Superior temporal gyrus (tissue), 1 donor: Measurements from ENCODE around the gene FGGY.

Source experiments
- DNase-seq: peaks from one replicate; pipeline ENCODE4 v3.0.0-alpha.2; 2016; ENCODE audit errors: extremely low spot score

Gene FGGY

DNA sequence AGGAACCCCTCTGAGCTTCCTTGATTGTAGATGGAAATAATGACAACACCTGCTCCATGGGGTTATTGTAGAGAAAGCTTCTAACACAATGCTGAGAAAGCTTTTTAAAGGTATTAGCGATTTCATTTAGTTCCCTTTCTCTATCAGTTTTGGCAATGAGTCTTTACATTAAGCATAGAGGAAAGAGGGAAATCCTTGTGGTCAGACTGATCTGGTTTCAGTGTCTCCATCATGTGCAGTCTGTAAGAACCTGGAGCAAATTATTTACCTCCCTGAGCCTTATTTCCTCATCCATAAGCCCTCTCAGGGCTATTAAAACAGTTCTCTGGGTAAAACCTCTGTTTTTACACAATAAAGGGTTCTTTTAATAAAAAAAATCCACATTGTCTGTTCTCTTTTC lies 87.5 kb downstream of the FGGY start:
- DNase-seq, result no peak

DNA sequence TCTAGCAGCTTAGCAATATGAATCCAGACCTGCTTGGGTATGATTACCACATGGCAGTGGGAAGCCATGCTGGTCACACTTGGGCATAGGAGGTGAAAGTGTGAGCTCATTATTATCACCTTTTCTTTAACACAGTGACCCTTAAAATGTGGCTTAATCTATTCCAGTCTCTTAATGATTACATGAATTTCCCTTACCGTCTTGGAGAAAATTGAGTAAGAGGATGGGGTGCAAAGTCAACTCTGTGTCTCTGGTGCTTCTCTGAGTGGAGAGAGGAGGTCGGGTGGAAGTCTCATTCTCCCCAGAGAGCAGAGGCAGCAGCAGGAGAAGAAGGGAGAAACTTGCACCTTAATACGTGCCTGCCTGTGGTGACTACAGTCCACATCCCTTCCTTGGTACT lies 91.3 kb downstream of the FGGY start:
- DNase-seq, result no peak

DNA sequence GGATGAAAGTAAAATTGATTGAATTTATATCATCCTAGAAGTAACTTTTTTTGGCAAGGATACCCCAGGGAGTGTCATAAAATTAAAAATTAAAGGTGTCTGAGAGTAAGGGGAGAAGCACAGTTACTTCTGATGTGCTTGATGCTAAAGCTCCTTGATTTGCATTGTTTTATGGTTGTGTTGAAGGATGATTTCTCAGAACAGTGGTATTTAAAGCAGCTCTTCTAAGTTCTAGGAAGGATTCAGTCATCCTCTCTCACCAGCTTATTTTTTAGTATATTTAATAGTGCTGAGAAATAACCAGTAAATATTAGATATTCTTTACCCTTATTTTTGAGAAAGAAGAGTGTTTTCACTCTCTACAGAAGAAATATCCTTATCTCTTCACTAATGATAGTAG lies 93.0 kb downstream of the FGGY start:
- no peak for DNase-seq

DNA sequence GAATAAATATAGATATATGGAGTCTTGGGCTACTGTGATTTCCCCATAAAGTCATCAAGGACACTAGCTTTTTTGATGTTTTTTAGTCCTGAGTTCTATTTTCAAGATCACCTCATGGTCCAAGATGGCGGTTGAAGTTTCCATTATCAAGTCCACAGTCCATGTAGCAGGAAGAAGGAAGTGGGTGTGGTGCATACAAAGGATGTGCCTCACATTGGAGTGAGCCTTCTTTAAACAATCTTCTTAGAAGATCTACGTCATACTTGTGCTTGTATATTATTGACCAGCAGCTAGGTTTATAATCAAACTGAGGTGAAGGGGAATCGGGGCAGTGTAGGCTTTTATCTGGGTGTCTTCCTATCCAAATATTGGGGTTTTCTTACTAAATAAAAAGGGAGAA lies 93.4 kb downstream of the FGGY start:
- no peak for DNase-seq

DNA sequence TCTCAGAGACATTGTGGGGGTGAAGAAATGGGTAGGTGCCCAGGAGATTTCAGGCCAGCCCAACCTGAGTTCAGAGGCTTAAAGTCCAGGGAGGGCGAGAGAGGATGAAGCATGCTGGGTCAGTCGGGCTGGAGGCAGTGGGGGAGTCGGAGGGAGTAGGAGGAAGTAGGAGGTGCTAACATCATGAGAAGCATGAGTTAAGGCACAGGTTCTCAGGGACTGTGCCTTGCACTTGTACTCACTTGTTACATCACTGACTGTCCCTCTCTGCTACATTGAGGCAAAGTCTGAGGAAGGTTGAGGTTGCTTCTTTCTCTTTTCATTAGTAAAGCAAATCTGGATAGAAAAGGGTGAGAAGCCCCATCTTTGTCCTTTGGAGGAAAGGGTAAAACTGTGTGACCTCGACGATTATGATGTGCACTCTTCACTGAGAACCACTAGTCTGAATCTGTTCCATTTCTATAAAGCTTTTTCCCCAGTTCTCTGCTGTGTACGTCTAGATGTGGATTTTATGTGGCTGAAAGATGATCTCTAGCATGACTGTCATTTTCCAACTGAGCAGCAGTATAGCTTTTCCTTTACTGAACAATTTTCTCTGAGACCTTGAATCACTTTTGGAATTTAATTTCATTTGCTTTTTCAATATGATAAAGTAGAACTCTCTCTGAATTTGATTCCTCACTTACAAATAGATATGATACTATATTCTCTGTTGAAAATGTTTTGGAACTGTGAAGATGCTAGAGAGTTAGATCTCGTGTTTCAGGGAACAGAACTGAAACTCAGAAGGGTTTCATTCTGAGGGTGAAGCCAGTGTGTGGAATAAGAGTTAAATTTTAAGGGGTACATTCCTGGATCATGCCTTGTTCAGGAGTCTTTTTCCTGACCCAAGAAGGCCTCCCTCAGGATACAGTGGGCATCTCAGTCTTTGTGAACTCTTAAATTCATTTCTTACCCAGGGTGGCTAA lies 94.6 kb downstream of the FGGY start:
- DNase-seq, result no peak

DNA sequence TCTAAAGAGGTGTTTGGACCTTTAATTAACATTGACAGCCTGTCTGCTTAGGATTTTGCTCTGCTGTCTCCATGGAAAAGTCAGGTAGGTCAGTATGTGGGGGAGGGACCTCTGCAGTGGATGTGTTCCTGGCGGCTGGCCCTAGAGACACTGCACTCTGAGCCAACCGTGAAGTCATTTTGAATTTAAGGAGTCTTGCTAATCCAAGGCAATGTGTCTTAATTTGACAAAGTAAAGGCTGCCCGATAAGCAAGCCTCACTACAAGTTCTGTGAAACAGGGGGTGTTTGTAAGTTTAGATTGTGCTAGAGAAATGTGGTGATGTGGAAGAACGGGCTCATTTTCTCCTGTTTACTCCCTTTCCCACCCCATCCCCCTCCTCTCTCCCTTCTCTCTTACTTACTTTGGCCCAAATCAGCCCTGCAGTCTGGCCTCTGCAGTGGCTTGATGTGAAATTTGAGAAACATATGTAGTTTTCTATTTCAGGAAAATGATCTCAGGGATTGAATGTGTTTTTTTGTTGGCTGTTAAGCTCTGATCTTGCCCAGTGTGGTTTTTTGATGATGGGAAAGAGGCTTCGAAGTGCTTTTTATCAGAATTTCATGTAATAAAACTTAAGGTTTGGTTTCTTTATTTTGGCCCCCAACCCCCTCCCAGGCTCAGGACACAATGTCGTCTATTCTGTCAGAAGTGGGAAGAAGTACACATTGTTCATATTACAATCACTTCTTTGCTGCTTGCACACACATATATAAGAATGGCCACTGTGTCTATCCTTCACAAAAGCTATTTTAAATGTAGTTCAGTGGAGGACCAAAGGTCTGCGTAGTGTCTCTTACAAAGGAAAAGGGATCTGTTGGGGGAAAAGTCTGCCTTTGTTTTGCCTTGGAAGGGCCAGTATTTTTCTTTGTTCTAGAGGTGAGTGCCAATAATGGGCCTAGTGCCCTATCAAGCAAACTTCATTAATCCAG lies 96.6 kb downstream of the FGGY start:
- DNase-seq, result peak; percentile 71

DNA sequence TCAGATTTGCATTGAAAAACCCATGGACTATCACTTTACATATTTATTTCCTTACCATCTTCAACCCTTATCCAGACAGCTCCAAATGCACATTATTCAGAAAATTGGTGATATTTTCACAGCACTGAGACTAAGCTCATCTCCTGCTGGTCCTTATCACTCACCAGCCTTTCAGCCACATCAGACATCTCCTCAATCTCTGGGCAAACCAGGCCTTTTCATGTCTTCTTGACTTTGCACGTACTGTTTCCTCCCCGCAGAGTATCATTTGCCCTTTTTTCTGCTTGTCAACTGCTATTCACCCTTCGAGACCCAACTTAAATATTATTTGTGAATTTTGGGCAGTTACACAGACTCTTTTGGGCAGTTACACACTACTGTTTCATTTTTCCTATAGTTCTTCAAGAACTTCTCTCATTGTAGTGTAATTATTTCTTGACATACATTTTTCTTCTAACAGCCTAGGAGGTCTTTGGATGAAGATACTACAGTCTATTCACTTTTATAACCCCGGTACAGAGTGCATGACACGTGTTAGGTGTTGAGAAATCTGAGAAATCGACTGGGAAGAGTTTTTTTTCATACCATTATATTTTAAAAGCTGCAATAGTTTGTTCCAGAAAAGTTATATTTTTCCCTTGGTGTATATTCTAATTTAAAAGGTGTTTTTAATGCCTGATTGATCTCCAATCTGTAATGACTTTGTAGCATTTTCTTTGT lies 98.0 kb downstream of the FGGY start:
- DNase-seq, result no peak

DNA sequence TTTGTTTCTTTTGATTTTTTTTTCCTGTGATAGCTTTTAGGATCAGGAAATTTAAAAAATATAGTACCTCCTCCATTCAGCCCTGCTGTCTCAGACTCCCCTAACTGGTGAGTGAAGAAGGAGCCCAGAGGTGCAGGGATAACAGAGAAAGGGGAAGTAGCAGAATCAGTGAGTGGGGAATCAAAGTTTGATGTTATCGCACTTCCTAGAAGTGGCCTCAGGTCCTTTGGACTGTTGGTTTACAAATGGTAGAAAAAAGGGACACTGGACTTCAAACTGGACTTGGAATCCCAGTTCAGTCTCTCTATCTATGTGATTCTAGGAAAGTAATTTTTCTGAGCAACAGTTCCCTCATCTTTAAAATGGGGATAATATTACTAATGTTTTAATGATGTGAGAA lies 99.5 kb downstream of the FGGY start:
- no peak for DNase-seq

DNA sequence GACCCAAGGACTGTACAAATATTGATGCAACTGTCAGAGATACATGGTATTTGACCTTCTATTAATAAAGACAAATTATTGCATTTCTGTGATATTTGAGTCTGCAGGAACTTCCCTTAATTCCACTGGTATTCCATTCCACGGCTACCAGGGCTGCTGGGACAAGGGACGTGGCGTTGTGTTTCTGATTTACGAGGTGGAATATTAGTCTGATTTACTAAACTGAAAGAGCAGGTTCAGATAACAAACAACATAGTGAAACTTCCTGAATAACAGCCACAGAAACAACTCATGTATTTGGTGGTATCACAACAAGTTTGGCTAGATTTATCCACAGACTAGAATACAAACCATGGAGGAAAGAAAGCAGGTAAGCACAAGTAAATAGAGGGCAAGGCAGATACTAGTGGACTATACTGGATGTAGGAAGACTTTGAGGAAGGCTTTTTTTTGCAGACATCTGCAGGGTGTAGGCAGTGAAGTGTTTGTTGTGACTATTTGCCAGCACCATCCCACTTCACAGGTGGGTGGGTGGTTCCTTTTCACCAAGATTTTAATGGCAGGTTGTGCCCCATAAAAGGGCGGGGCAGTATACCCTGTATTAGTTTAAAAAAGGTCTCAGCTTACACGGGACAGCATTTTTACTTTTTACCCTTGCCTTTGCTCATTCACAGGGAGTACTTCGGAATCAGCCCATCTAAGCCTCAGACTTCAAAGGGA lies 100.4 kb downstream of the FGGY start:
- no peak for DNase-seq

DNA sequence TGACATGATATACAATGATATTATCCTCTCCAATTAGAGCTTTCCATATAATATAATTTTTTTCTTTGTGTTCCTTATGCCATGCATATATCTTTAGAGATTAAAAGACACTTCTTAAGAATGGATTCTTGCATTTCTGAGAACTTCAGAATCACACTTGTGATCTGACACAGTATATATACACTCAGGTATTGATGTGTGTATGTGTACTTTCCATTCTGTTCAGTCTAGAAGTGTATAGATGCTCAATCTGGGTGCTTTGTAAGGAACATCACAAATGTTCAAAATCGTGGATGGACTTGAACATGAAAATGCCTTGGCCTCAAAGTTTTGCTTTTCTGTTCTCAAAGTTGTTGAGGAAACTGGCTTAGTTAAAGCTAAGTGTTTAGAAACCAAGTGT lies 102.7 kb downstream of the FGGY start:
- DNase-seq, result no peak

DNA sequence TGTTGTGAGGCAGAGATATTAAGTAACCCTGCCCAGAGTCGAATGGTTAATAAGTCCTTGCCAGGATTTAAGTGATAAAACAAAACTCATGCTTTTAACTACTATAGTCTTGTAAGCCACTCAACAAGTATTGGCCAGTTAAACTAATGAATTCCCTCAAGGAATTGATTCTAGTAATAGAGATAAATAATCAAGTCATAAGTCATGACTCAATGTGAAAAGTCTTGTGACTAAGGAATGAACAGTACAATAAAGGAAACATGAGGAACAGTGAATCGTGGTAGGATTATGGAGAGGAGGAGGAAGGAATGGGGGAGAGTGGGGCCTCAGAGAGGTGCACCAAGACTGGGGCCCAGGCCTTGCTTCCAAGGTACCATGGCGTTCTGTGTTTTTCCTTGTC lies 104.7 kb downstream of the FGGY start:
- no peak for DNase-seq

DNA sequence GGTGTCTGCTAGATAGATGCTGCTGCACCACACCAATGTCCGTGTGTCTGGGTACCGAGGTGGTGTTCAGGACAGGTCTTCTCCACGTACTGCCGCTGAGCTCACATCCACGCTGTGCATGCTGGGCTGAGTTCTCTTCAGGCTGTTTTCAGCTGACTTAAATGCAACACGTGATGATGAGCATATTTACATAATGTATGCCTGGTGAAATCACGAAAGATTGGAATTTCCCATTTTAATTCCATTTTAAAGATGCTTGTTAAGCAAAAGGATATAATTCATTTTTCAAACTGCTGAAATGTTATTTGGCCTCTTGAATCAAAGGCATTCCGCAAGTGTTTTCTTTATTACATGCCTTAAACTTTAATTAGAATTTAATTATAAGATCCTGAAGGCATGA lies 107.9 kb downstream of the FGGY start:
- no peak for DNase-seq

DNA sequence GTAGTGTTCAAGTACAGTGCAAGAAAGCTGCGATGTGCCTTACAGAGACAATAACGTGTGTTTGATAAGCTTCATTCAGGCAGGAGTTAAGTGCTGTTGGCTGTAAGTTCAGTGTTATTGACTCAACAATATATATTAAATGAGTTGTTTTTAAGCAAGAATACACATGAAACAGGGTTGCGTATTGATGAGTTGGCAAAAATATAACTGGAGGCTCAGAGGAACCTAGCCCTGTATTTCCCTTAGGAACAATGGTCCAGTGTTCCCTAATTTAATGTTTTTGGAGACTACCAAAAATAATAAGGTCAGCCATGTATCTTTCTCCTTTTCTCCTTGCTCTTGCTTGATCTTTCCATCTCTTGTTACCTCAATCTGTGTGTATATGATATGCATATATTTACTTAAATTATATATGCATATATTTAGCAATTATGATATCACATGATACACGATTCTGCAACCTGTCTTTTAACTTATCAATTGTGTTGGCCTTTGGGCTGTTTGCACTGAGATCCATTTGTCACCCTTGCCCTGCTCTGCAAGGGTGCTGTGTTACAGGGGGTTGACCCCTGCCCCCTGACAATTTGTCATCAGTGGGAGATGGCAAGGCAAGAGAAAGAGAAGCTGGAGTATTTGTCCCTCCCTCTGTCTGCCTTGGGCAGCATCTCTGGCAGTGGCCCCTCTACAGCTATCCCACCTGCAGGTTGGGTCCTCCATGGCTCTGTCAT lies 109.7 kb downstream of the FGGY start:
- no peak for DNase-seq

DNA sequence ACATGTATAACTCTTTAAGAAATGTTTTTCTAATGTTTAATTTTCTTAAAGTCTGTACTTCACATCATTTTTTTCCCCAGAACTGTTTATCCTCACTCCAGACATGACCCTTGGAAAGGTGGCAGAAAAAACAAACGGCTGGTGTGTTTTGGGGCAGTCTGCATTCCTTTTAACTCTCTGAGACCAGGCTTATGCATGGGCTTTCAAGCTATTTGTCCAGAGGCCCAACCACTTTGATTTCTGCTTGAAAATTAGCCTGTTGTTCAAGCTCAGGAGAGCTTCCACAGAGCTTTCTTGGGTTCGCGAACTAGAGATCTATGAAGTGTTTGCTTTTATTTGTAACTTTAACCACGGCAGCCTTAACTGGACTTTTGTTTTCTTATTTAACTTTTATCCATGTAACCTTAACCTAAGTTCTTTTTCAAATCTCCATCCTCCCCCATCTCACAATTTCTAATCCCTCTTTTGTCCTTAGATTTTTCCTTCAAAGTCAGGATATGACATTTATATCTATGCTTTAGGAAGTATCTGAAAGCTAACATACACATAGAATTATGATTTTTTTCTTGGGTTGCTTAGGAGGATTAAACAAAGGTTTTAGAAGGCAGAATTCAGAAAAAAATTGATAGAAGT lies 111.8 kb downstream of the FGGY start:
- no peak for DNase-seq

DNA sequence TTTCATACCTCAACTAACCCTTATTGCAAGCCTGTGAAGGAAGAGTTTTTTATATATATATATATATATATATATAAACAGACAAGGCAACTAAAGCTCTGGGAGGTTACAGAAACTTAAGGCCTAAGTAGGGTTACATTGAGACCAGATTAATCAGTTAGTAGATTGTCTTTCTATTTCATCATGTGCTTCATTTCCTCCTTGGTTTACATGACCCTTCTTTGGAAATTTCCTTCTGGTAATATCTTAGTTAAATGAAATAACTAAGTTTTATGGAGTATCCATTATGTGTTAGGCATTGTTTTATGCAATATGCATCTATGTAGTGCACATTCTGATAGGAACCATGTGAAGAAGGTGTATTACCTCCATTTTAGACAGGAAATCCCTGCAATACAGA lies 112.7 kb downstream of the FGGY start:
- DNase-seq, result no peak

DNA sequence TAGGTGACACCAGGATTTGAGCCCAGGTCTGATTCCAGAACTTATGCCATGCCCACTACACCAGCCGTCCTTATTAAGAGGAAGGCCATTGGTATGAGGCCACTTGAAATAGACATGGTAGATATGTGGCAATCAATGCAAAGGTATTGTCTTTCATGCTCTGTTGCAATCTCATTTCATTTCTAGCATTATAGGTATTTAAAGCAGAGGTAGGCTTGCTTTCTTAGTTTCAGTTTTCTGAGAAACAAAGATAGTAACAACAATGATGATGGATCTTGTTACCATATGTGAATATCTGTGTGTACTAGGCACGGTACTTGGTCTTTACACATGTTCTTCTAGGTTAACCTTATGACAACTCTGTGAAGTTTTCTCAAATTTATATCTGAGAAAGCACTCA lies 113.1 kb downstream of the FGGY start:
- DNase-seq, result no peak

DNA sequence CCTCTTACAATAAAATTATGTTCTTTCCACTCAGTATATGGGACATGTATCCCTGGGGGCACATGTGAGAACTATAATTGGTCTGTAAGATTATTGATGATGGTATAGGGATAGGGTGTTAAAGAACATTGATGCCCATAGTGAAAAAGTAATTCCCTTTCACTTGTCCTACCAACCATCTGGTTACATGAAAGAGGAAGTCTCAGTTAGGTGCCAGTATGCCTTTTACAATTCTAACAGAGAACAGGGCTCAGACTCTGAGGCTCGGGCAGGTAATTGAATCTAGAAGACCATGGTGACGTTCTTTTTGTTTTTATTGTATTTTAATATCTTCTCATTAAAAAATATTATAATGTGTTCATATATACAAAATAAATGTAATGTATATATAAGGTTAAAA lies 113.6 kb downstream of the FGGY start:
- no peak for DNase-seq

DNA sequence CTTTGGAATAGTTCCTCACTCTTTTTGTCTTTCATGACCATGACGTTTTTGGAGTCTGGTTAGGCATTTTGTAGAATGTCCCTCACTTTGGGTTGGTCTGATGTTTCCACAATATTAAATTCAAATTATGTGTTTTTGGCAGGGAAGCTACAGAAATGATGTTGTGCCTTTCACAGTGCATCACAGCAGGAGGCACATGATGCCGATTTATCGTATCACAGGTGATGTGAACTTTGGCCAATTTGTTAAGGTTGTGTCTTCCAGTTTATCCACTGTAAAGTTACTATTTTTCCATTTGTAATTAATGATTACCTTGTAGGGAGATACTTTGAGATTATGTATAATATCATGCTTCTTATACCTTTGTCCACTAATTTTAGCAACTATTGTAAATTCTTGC lies 114.3 kb downstream of the FGGY start:
- DNase-seq, result no peak

DNA sequence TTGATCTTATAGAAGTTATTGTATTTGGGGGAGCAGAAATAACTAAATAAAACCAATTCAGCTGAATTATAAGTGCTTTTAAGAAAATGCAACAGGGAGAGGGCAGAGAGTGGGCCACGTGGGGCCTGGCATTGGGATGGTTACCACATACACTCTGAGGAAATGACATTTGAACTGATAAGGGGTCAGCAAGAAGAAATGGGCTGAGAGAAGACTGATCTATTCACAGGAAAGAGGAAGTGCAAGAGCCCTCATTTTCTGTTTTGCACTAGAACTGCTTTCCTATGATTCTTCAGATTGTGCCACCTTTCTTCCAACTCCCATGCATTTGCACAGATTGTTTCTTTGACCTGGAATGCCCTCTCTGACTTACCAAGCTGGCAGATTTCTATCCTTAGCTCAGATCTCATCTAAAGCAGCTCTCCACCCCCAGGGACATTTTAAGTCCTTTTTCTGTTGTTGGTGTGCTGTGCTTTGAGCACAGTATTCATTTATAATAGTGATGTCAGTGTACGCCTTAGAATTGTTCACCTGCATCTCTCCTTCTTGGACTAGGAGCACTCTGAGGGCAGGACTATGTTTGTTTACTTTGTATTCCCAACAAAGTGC lies 115.9 kb downstream of the FGGY start:
- no peak for DNase-seq

DNA sequence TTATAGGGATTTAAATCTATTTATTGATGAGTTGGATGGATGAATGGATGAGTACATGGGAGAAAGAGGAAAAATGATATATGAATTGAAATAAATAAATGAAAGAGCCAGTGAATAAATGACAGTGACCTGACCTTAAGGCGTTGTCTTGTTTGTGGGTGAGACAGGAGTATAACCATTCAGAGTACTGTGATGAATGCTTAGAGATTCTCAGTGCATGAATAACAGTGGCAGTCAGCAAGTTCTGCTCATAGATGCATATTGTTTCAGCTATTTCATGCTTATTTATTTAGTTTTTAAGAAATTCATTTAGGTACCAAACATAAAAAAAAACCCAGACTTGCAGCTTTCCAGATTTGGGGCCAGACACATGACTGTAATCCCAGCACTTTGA lies 116.4 kb downstream of the FGGY start:
- DNase-seq, result no peak
